Posterior vena cava (tissue), 2 donors: ENCODE measurements around the gene CCDC90B. TPM values are rescaled to one million over a fixed set of nuclear protein-coding genes. Genes with fewer than 3 reads are reported as not detected.
"Not testable (repeated sequence)": the region's sequence is repeated elsewhere in the genome, so short reads cannot be mapped to it uniquely, and the experiment has no call there.

Experiments used
- DNase-seq: peaks from one replicate; pipeline ENCODE4 v3.0.0-alpha.2; 2020; ENCODE audit warnings: low spot score
- intact Hi-C, 2 donors: fragments of 100-400 bp; cut with DNase I; formaldehyde crosslinking; loops; one replicate each; pipeline versions ENCODE4 v1.14.1 to v1.14.2; 2022 to 2023
- long read RNA-seq, 2 donors: library from polyadenylated mRNA; unstranded; transcript quantifications; one replicate each; pipeline ENCODE4 v2.0.0, GENCODE V29; 2020 to 2021
- total RNA-seq, 2 donors: library from RNA; stranded (reverse); fragmentation: NEBNext Ultra II Directional; extraction: Animal tissue kit (Norgen Biotek cat#: 25700); gene quantifications; one replicate each; pipeline ENCODE4 v1.2.1, GENCODE V29; 2021
- donor health status: DM: yes; HTN: yes; CAD: no.
- donor health status: DM: yes; HTN: yes; CAD: no.

Gene CCDC90B
- 10 to 100 TPM; 29.6 to 33.3 TPM for total RNA-seq
- long read RNA-seq, donor 1, full-length matches to known transcripts: 13 of 16 reads
- long read RNA-seq, donor 1, partial matches to known transcripts: 0 of 16 reads
- long read RNA-seq, donor 1, other reads (novel, unspliced or antisense): 3 of 16 reads
- long read RNA-seq, donor 2, full-length matches to known transcripts: 41 of 62 reads
- long read RNA-seq, donor 2, partial matches to known transcripts: 6 of 62 reads
- long read RNA-seq, donor 2, other reads (novel, unspliced or antisense): 15 of 62 reads

- intact Hi-C loops: no loop called here
- peak; percentile 98 for DNase-seq
These were observed at the start of gene CCDC90B for GRCh38 chr11:83285771-83286528. TSS of gene CCDC90B (minus strand) at chr11:83286367. CDS start at chr11:83285972, 395 bp downstream.

- intact Hi-C loops: no loop called here
- no peak for DNase-seq
These were observed 49.4 kb upstream of the CCDC90B start for GRCh38 chr11:83335446-83336070.

- DNase-seq: no peak
- intact Hi-C loops: no loop called here
These were observed 44.1 kb upstream of the CCDC90B start for GRCh38 chr11:83330303-83330702.

GRCh38 chr11:83326326-83326725 lies 40.2 kb upstream of the CCDC90B start:
- no peak for DNase-seq
- intact Hi-C loops: no loop called here

- no peak for DNase-seq
- intact Hi-C loops: no loop called here
These were observed 33.2 kb upstream of the CCDC90B start for GRCh38 chr11:83319346-83319745.

- intact Hi-C loops: no loop called here
- DNase-seq: no peak
These were observed 32.8 kb upstream of the CCDC90B start for GRCh38 chr11:83318931-83319330.

GRCh38 chr11:83317757-83318690 lies 31.9 kb upstream of the CCDC90B start:
- intact Hi-C loops: no loop called here
- no peak for DNase-seq

GRCh38 chr11:83316897-83317268 lies 30.7 kb upstream of the CCDC90B start:
- DNase-seq, intact Hi-C loops: not testable (repeated sequence)

GRCh38 chr11:83316143-83316896 lies 30.2 kb upstream of the CCDC90B start:
- DNase-seq, intact Hi-C loops: not testable (repeated sequence)

- DNase-seq: no peak
- intact Hi-C loops: no loop called here
These were observed 26.3 kb upstream of the CCDC90B start for GRCh38 chr11:83312430-83312829.

GRCh38 chr11:83311701-83312100 lies 25.5 kb upstream of the CCDC90B start:
- intact Hi-C loops: no loop called here

GRCh38 chr11:83310718-83311117 lies 24.6 kb upstream of the CCDC90B start:
- no peak for DNase-seq
- intact Hi-C loops: no loop called here

More at GRCh38 chr11:83311701-83312100, 25.5 kb upstream of the CCDC90B start:
- DNase-seq: no peak

- DNase-seq, intact Hi-C loops: not testable (repeated sequence)
These were observed 22.4 kb upstream of the CCDC90B start for GRCh38 chr11:83308536-83308935.

- intact Hi-C loops: no loop called here
- no peak for DNase-seq
These were observed 20.3 kb upstream of the CCDC90B start for GRCh38 chr11:83306200-83307080.

GRCh38 chr11:83303316-83303715 lies 17.1 kb upstream of the CCDC90B start:
- intact Hi-C loops: no loop called here
- DNase-seq: no peak

- intact Hi-C loops: no loop called here
- DNase-seq: no peak
These were observed 16.0 kb upstream of the CCDC90B start for GRCh38 chr11:83302151-83302550.

- intact Hi-C loops: loop anchor here in 1 of 2 donors (10.0 kb wide), 1 partner anchor 425 kb away; no protein-coding TSS in a partner anchor
- DNase-seq: no peak
These were observed 13.5 kb upstream of the CCDC90B start for GRCh38 chr11:83299681-83300080.
